KMS-11 (cell line): Measurements from ENCODE around the gene MAPK1IP1L.

Source experiments
- H2AFZ ChIP-seq: fragments of 200-600 bp; sonication (generic); 2 replicates; pipeline ENCODE4 v1.6.1; 2016; ENCODE audit warnings: antibody characterized with exemption, mixed run types, low read depth
- H3K27ac ChIP-seq: fragments of 200-600 bp; sonication (generic); 2 replicates; pipeline ENCODE4 v1.6.1; 2016; ENCODE audit warnings: mild to moderate bottlenecking, mixed run types
- H3K27me3 ChIP-seq: fragments of 200-600 bp; sonication (generic); 2 replicates; pipeline ENCODE4 v1.6.1; 2017; ENCODE audit warnings: mild to moderate bottlenecking, low read depth, mixed run types, moderate library complexity; ENCODE audit not compliant: insufficient read depth
- H3K36me3 ChIP-seq: fragments of 200-600 bp; sonication (generic); 2 replicates; pipeline ENCODE4 v1.6.1; 2017; ENCODE audit warnings: mild to moderate bottlenecking, mixed run types; ENCODE audit not compliant: insufficient read depth
- H3K4me1 ChIP-seq: fragments of 200-600 bp; sonication (generic); 2 replicates; pipeline ENCODE4 v1.6.1; 2016; ENCODE audit warnings: mild to moderate bottlenecking, low read depth, mixed run types; ENCODE audit not compliant: poor library complexity, severe bottlenecking
- H3K4me2 ChIP-seq: fragments of 200-600 bp; sonication (generic); 2 replicates; pipeline ENCODE4 v1.7.0; 2016; ENCODE audit warnings: mild to moderate bottlenecking, mixed run types
- H3K4me3 ChIP-seq: fragments of 200-600 bp; sonication (generic); IDR thresholded peaks from 2 replicates; pipeline ENCODE4 v1.6.1; 2017; ENCODE audit warnings: low read depth, low read length, mixed read lengths; ENCODE audit not compliant: insufficient read depth
- H3K79me2 ChIP-seq: fragments of 200-600 bp; sonication (generic); 2 replicates; pipeline ENCODE4 v1.6.1; 2016; ENCODE audit warnings: low read depth, mixed run types; ENCODE audit not compliant: insufficient read depth
- H3K9ac ChIP-seq: fragments of 200-600 bp; sonication (generic); 2 replicates; pipeline ENCODE4 v1.6.1; 2016; ENCODE audit warnings: mild to moderate bottlenecking, mixed run types
- H4K20me1 ChIP-seq: fragments of 200-600 bp; sonication (generic); 2 replicates; pipeline ENCODE4 v1.6.1; 2016; ENCODE audit warnings: mild to moderate bottlenecking, mixed run types; ENCODE audit not compliant: insufficient read depth
- TF ChIP-seq, protein P1 (sequence below): fragments of 200-600 bp; sonication (generic); conservative IDR thresholded peaks from 2 replicates; pipeline ENCODE4 v1.6.1; 2017; ENCODE audit warnings: low read depth, mild to moderate bottlenecking, antibody characterized with exemption, low read length, moderate library complexity, mixed read lengths

The MAPK1IP1L gene

DNA sequence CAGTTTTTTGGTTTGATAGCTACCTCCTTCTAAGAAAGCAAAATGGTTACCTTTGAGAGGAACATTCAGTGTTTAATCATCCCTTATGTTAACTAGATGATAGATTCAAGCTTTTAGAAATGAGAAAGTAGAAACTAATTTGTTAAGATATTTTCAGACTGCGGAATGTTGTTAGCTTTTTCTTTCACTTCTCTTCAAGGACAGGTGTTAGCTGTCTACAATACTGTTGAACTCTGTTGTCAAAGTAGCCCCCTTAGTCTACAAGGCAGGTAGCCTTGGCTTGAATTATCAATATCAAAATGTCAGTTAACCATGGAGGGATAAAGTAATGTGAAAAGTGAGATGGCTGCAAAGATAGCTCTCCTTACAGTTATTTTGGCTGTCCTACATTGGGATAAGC lies 14.8 kb downstream of the MAPK1IP1L start:
- H3K79me2 ChIP-seq = no peaks in the 10 kb centered on the region; the same call in 1 of the 2 replicates
- H4K20me1 ChIP-seq = no peaks in the 10 kb centered on the region
- no peak overlapping the region for H3K4me2 ChIP-seq
- no peaks in the 10 kb centered on the region for H3K36me3 ChIP-seq
- TF ChIP-seq, protein P1, sequence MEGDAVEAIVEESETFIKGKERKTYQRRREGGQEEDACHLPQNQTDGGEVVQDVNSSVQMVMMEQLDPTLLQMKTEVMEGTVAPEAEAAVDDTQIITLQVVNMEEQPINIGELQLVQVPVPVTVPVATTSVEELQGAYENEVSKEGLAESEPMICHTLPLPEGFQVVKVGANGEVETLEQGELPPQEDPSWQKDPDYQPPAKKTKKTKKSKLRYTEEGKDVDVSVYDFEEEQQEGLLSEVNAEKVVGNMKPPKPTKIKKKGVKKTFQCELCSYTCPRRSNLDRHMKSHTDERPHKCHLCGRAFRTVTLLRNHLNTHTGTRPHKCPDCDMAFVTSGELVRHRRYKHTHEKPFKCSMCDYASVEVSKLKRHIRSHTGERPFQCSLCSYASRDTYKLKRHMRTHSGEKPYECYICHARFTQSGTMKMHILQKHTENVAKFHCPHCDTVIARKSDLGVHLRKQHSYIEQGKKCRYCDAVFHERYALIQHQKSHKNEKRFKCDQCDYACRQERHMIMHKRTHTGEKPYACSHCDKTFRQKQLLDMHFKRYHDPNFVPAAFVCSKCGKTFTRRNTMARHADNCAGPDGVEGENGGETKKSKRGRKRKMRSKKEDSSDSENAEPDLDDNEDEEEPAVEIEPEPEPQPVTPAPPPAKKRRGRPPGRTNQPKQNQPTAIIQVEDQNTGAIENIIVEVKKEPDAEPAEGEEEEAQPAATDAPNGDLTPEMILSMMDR = no peak
- H3K4me1 ChIP-seq = no peaks in the 10 kb centered on the region
- H3K9ac ChIP-seq = no peak overlapping the region
- no peaks in the 10 kb centered on the region for H3K27me3 ChIP-seq
- H2AFZ ChIP-seq = no peak overlapping the region
- H3K4me3 ChIP-seq = no peak overlapping the region
- H3K27ac ChIP-seq = no peak overlapping the region

DNA sequence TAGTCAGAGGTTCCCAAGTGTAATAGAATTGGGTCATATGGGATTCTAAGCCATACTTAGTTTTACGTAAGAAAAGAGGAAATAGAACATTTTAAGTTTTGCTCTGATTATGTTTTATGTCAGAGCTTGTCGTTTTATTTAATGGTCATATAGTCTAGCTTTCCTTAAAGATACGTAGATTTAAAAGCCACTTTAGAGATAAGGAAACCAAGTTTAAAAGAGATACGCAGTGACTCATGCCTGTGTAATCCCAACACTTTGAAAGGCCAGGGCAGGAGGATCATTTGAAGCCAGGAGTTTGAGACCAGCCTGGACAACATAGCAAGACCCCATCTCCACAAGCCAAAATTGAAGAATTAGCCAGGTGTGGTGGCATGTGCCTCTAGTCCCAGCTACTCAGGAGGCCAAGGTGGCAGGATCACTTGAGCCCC lies 19.5 kb downstream of the MAPK1IP1L start:
- H3K9ac ChIP-seq = no peak overlapping the region
- H3K4me1 ChIP-seq = peaks cover 24% of the 10 kb centered on the region
- no peak overlapping the region for H2AFZ ChIP-seq
- TF ChIP-seq, protein P1 = no peak
- no peak overlapping the region for H3K27ac ChIP-seq
- H3K79me2 ChIP-seq = no peaks in the 10 kb centered on the region
- H4K20me1 ChIP-seq = no peaks in the 10 kb centered on the region
- H3K27me3 ChIP-seq = no peaks in the 10 kb centered on the region
- H3K4me2 ChIP-seq = no peak overlapping the region
- H3K4me3 ChIP-seq = no peak overlapping the region
- no peaks in the 10 kb centered on the region for H3K36me3 ChIP-seq

DNA sequence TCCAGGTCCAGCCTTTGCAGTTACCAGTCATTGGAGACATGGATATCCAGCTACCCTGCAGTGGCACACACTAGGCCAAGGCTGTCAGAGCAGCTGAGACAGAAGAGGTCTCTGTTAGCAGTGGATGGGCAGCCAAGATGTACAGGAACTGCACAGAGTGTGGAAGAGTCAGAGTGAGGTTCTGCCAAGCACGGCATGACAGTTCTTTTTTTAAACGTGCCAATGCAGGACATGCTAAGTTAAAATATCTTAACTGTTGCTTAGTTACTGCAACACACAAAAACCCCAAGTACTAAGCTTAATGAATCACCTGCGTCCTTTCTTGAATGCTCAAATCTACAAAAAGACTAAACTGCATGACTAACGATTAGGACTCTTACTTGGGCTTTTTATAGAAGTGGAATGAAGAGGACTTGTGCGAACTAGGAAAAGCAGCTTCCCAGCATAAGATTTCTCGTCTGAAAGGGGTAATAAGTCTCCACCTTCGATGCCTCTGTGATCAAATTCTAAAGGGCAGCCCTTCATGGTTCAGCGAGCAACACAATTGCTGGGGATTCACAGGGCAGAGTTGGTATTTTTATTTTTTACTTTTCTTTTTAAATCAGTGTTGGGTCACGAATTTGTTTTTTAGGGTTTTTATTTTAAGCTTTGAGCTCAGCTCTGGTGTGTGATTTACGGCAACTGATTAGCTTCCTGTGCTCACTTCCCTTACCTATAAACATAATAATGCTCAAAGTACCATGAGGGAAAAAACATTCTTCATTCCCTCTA lies 20.6 kb downstream of the MAPK1IP1L start:
- Histone ChIP-seq H3K9ac (no peak overlapping the region), H2AFZ (no peak overlapping the region), H3K4me3 (no peak overlapping the region), H3K27ac (no peak overlapping the region), H4K20me1 (no peaks in the 10 kb centered on the region), H3K79me2 (no peaks in the 10 kb centered on the region), H3K36me3 (no peaks in the 10 kb centered on the region), H3K4me1 (peaks cover 24% of the 10 kb centered on the region), H3K4me2 (no peak overlapping the region), H3K27me3 (no peaks in the 10 kb centered on the region)
- TF ChIP-seq, protein P1 = no peak

DNA sequence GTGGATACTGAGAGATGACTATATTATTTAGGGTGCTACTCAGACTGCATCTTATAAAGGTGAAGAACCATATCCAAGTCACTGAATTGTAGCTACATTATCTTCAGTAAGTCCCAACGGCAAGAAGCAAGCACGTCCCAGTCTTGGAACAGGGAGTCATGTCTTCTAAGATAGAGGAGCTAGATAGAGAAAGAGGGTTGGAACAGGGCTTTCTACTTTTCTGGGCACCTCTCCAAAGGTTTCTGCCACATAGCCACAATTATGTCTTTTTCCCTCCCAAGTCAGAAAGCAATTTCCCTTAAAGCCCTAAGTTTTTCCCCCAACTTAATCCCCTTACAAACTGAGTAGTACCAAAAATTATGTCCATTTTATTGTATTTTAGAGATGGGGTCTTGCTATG lies 22.4 kb downstream of the MAPK1IP1L start:
- peak overlapping the region; percentile 27; the same call in 1 of the 2 replicates for H3K9ac ChIP-seq
- peak overlapping the region; percentile 53; the same call in 1 of the 2 replicates for H2AFZ ChIP-seq
- H3K4me1 ChIP-seq = peaks cover 24% of the 10 kb centered on the region
- peak overlapping the region; percentile 76 for H3K4me2 ChIP-seq
- TF ChIP-seq, protein P1 = no peak
- no peaks in the 10 kb centered on the region for H3K79me2 ChIP-seq
- no peak overlapping the region for H3K4me3 ChIP-seq
- H3K36me3 ChIP-seq = no peaks in the 10 kb centered on the region
- no peaks in the 10 kb centered on the region for H3K27me3 ChIP-seq
- H3K27ac ChIP-seq = peak overlapping the region; percentile 52; the same call in 1 of the 2 replicates
- H4K20me1 ChIP-seq = no peaks in the 10 kb centered on the region
